22Rv1 (cell line): ENCODE measurements around the gene CA5A.

Experiments
- ZFX ChIP-seq: fragments of 450-650 bp; IDR thresholded peaks from 2 replicates; pipeline ENCODE4 v1.6.1; 2017; ENCODE audit warnings: antibody characterized with exemption, borderline replicate concordance
- TF ChIP-seq, protein P1 (sequence below): fragments of 450-650 bp; IDR thresholded peaks from 2 replicates; pipeline ENCODE4 v1.5.1; 2017; ENCODE audit warnings: mild to moderate bottlenecking

DNA sequence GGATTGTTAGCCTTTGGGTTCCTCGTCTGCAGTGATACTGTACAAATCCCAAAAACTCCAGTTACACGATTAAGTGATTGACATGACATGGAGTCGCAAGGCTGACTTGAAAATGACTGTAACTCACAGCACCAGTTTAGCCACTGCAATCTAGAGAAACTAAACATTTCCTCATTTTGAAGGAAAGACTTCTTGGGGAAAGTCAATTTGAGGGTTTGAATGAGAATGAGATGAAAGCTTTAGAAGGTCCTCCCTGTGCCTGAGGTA lies 19.7 kb upstream of the CA5A start:
- TF ChIP-seq, protein P1, sequence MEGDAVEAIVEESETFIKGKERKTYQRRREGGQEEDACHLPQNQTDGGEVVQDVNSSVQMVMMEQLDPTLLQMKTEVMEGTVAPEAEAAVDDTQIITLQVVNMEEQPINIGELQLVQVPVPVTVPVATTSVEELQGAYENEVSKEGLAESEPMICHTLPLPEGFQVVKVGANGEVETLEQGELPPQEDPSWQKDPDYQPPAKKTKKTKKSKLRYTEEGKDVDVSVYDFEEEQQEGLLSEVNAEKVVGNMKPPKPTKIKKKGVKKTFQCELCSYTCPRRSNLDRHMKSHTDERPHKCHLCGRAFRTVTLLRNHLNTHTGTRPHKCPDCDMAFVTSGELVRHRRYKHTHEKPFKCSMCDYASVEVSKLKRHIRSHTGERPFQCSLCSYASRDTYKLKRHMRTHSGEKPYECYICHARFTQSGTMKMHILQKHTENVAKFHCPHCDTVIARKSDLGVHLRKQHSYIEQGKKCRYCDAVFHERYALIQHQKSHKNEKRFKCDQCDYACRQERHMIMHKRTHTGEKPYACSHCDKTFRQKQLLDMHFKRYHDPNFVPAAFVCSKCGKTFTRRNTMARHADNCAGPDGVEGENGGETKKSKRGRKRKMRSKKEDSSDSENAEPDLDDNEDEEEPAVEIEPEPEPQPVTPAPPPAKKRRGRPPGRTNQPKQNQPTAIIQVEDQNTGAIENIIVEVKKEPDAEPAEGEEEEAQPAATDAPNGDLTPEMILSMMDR = no peak
- TF ChIP-seq ZFX = no peak
